Glutamatergic neuron (in vitro differentiated cells): ENCODE results near the gene JUNB. TPM values are rescaled to one million over a fixed set of nuclear protein-coding genes. Genes with fewer than 3 reads are reported as not detected.
A peak's percentile ranks its signal among the peaks of the same experiment; 100 is the strongest.
"Not testable (repeated sequence)": the region's sequence is repeated elsewhere in the genome, so short reads cannot be mapped to it uniquely, and the experiment has no call there.

Experiments
- DNase-seq: peaks from one replicate; pipeline ENCODE4 v3.0.0; 2022
- H3K27ac Mint-ChIP-seq: one replicate; pipeline ENCODE4 v1.8.0; 2020; ENCODE audit warnings: mild to moderate bottlenecking, mixed read lengths, inconsistent platforms; ENCODE audit not compliant: unreplicated experiment
- H3K27me3 Mint-ChIP-seq: one replicate; pipeline ENCODE4 v1.8.0; 2020; ENCODE audit warnings: mild to moderate bottlenecking, moderate library complexity, mixed read lengths, inconsistent platforms; ENCODE audit not compliant: unreplicated experiment
- H3K36me3 Mint-ChIP-seq: one replicate; pipeline ENCODE4 v1.8.0; 2020; ENCODE audit warnings: mild to moderate bottlenecking, mixed read lengths, inconsistent platforms; ENCODE audit not compliant: unreplicated experiment
- H3K4me1 Mint-ChIP-seq: one replicate; pipeline ENCODE4 v1.8.0; 2020; ENCODE audit warnings: mild to moderate bottlenecking, low read depth, mixed read lengths, inconsistent platforms; ENCODE audit not compliant: unreplicated experiment
- H3K4me3 Mint-ChIP-seq: one replicate; pipeline ENCODE4 v1.8.0; 2020; ENCODE audit warnings: mild to moderate bottlenecking, mixed read lengths, inconsistent platforms; ENCODE audit not compliant: unreplicated experiment
- H3K9me3 Mint-ChIP-seq: one replicate; pipeline ENCODE4 v1.8.0; 2020; ENCODE audit warnings: mild to moderate bottlenecking, moderate library complexity, mixed read lengths, inconsistent platforms; ENCODE audit not compliant: unreplicated experiment
- total RNA-seq: library from RNA; stranded (reverse); fragmentation: NEBNext Ultra II Directional; extraction: Animal tissue kit (Norgen Biotek cat#: 25700); gene quantifications from one replicate; pipeline ENCODE4 v1.2.1, GENCODE V29; 2021; ENCODE audit not compliant: unreplicated experiment
- TF ChIP-seq, protein P1 (sequence below): fragments of 200-600 bp; sonication (generic); IDR thresholded peaks from one replicate; pipeline ENCODE4 v1.5.0; 2021; ENCODE audit not compliant: partially characterized antibody, unreplicated experiment

Gene JUNB
- total RNA-seq, 1 donor from 2014 or later: 24.9 TPM

DNA sequence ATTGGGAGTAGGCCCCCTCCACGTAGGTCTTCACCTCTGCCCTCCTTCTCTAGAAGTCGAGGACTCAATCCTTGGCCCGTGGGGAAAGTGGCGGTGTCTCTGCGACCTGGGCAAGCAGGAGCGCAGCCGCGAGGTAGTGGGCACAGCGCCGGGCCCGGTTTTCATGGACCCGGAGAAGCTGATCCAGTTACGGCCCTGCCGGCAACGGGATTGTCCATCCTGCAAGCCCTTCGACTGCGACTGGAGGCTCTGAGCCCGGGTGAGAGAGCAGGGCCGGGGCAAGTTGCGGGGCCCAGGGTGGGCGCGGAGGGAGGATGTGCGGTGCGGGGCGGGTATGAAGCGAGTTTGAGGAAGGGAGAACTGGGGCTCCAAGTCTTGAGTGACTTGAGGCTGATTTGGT lies 12.8 kb downstream of the JUNB start:
- no peaks in the 10 kb centered on the region for H3K36me3 Mint-ChIP-seq
- no peak overlapping the region for H3K4me3 Mint-ChIP-seq
- H3K27me3 Mint-ChIP-seq: peaks cover 17% of the 10 kb centered on the region
- TF ChIP-seq, protein P1, sequence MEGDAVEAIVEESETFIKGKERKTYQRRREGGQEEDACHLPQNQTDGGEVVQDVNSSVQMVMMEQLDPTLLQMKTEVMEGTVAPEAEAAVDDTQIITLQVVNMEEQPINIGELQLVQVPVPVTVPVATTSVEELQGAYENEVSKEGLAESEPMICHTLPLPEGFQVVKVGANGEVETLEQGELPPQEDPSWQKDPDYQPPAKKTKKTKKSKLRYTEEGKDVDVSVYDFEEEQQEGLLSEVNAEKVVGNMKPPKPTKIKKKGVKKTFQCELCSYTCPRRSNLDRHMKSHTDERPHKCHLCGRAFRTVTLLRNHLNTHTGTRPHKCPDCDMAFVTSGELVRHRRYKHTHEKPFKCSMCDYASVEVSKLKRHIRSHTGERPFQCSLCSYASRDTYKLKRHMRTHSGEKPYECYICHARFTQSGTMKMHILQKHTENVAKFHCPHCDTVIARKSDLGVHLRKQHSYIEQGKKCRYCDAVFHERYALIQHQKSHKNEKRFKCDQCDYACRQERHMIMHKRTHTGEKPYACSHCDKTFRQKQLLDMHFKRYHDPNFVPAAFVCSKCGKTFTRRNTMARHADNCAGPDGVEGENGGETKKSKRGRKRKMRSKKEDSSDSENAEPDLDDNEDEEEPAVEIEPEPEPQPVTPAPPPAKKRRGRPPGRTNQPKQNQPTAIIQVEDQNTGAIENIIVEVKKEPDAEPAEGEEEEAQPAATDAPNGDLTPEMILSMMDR: no peak
- no peak overlapping the region for H3K27ac Mint-ChIP-seq
- peaks cover 21% of the 10 kb centered on the region for H3K9me3 Mint-ChIP-seq
- DNase-seq: no peak
- H3K4me1 Mint-ChIP-seq: peaks cover 17% of the 10 kb centered on the region

DNA sequence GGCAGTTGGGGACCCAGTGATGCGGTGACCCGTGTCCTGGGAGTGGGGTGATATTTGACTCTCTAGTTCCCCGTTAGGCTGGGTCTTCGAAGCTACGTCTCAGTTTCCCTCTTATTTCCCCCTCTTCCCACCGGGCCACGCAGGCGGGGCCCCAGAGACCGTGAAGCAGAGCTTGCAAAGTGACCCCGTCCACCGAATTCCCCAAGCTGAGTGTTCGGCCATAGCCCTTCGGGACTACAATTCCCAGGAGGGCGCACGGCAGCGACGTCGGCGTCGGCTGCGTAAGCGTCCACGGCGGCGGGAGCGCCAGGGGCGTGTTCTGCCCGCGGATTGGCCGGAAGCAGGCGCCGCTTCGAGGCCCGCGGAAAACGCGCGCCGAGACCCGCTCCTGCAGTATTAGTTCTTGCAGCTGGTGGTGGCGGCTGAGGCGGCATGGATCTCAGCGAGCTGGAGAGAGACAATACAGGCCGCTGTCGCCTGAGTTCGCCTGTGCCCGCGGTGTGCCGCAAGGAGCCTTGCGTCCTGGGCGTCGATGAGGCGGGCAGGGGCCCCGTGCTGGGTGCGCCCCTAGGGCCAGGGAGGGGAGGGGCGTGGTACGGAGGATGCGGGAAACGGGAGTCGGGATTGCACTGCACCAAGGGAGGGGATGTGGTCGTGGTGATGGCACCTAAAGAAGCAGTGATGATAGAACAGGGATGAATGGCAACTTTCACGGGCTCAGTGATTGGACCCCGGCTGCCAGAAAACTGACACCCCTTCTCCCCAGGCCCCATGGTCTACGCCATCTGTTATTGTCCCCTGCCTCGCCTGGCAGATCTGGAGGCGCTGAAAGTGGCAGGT lies 15.2 kb downstream of the JUNB start, which contains the start of gene RNASEH2A:
RNASEH2A (plus strand) TSS at position 343 of the 840 bp plus-strand sequence; CDS start at position 433, 90 bp downstream.
- TF ChIP-seq, protein P1: no peak
- peak; percentile 91 for DNase-seq
- Mint-ChIP-seq H3K9me3 (peaks cover 16% of the 10 kb centered on the region), H3K4me3 (peak within 1 kb of the TSS; percentile 92), H3K36me3 (no peaks in the 10 kb centered on the region), H3K27ac (peak within 1 kb of the TSS; percentile 80), H3K4me1 (peaks cover 12% of the 10 kb centered on the region), H3K27me3 (peaks cover 10% of the 10 kb centered on the region)

DNA sequence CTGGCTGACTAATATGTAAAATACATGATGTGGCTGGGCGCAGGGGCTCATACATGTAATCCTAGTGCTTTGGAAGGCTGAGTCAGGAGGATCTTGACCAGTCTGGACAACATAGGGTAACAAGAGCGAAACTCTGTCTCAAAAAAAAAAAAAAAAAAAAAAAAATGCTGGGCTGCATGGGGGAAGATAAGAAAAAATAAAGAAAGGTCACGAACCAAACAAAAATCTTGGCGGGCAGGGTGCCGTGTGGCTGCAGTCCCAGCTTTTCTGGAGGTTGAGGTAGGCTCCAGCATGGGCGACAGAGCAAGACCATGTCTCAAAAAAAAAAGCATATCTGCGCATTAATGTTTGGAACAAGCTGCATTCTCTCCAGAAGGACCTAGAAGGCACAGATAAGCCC lies 23.8 kb downstream of the JUNB start:
- Mint-ChIP-seq H3K27me3 (no peaks in the 10 kb centered on the region), H3K9me3 (no peaks in the 10 kb centered on the region), H3K4me3 (no peak overlapping the region), H3K36me3 (no peaks in the 10 kb centered on the region), H3K27ac (no peak overlapping the region), H3K4me1 (no peaks in the 10 kb centered on the region)
- no peak for DNase-seq
- TF ChIP-seq, protein P1: no peak

DNA sequence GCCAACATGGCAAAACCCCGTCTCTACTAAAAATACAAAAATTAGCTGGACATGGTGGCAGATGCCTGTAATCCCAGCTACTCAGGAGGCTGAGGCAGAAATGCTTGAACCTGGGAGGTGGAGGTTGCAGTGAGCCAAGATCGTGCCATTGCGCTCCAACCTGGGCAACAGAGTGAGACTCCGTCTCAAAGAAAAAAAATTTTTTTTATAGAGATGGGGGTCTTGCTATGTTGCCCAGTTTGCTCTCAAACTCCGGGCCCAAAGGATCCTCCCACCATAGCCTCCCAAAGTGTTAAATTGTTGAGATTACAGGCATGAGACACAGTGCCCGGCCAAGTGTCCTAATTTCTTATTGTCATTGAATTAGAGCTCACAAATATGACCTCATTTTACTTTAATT lies 25.9 kb downstream of the JUNB start:
- not testable (repeated sequence) for H3K4me3 Mint-ChIP-seq, H3K27me3 Mint-ChIP-seq, DNase-seq, H3K27ac Mint-ChIP-seq, H3K36me3 Mint-ChIP-seq, H3K9me3 Mint-ChIP-seq, H3K4me1 Mint-ChIP-seq

DNA sequence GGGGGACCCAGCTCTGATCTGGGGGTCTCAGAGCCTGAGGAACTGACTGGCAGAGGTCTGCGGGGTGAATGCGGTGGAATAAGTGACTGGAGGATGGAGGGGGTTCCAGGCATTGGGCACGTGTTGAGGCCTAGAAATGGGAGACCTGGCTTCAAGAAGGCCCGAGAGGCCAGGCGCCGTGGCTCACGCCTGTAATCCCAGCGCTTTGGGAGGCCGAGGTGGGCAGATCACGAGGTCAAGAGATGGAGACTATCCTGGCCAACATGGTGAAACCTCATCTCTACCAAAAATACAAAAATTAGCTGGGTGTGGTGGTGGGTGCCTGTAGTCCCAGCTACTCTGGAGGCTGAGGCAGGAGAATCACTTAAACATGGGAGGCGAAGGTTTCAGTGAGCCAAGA lies 26.5 kb downstream of the JUNB start:
- H3K27me3 Mint-ChIP-seq, H3K4me3 Mint-ChIP-seq, H3K9me3 Mint-ChIP-seq, DNase-seq, H3K27ac Mint-ChIP-seq, H3K4me1 Mint-ChIP-seq, H3K36me3 Mint-ChIP-seq: not testable (repeated sequence)

DNA sequence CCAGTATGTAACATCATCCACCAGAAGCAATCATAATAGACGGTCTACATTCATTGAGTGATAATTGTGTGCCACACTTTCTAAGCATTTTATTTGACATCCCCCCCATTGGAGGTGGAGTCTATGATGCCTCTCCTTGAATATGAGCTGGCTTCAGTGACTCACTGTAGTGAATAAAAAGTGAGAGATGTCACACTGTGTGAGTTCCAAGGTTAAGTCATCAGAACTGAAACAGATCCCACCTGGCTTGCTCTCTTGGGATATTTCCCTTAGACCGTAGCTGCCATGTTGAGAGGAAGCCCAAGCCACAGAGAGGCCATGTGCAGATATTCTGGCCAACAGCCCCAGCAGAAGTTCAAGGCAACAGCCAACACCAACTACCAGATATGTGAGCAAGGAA lies 30.5 kb downstream of the JUNB start:
- no peak overlapping the region for H3K4me3 Mint-ChIP-seq
- TF ChIP-seq, protein P1: no peak
- no peak overlapping the region for H3K27ac Mint-ChIP-seq
- H3K9me3 Mint-ChIP-seq: peaks cover 2% of the 10 kb centered on the region
- peaks cover 5% of the 10 kb centered on the region for H3K27me3 Mint-ChIP-seq
- DNase-seq: no peak
- H3K4me1 Mint-ChIP-seq: no peaks in the 10 kb centered on the region
- no peaks in the 10 kb centered on the region for H3K36me3 Mint-ChIP-seq
